ENCODE results near the gene EEPD1. TPM values are rescaled to one million over a fixed set of nuclear protein-coding genes. Genes with fewer than 3 reads are reported as not detected.

Gene EEPD1
- polyA plus RNA-seq, 2 of the 4 experiments (the other 2 are of a cell fraction) = 16.0 to 24.3 TPM

DNA sequence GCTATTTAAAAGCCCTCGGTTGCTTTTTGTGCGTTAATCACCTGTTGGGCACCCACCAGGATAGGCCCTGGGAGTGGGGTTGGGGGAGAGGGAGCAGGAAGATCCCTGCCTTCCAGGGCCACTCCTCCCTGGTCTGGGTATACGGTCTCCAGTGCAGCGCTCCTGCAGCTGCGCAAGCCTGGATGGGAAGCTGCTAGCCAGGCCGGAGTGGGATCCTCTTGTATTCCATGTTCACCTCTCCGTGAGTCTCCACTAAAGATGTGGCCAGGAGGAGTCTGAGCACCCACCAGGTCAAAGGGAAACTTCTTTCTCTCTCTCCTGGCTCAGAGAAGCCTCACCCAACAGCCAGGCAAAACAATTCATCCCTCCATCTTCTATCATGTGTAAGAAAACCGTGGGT, 157.8 kb downstream of the EEPD1 start:
- H3K27ac ChIP-seq = no peak overlapping the region
- 91% methylated on average over 8 of the region's 8 CpGs for WGBS (ENCODE audit: missing lambda C conversion rate)
- H3K4me3 ChIP-seq = no peak overlapping the region
- no peaks in the 10 kb centered on the region for H3K4me1 ChIP-seq
- no peaks in the 10 kb centered on the region for H3K9me3 ChIP-seq
- FAIRE-seq (no peak), ATAC-seq (no peak), DNase-seq (ENCODE audit: low read depth in 1 of 2, low spot score in 1 of 2) (no peak)
- no peak overlapping the region for H3K4me2 ChIP-seq
- TF ChIP-seq, protein P1, sequence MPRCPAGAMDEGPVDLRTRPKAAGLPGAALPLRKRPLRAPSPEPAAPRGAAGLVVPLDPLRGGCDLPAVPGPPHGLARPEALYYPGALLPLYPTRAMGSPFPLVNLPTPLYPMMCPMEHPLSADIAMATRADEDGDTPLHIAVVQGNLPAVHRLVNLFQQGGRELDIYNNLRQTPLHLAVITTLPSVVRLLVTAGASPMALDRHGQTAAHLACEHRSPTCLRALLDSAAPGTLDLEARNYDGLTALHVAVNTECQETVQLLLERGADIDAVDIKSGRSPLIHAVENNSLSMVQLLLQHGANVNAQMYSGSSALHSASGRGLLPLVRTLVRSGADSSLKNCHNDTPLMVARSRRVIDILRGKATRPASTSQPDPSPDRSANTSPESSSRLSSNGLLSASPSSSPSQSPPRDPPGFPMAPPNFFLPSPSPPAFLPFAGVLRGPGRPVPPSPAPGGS (IDR thresholded peaks at IDR 0.05) = no peak
- TF ChIP-seq JUNB (IDR thresholded peaks at IDR 0.05) (no peak), CBX2 (IDR thresholded peaks at IDR 0.05; ENCODE audit: borderline replicate concordance, low read depth) (no peak), BHLHE40 (IDR thresholded peaks at IDR 0.05; ENCODE audit: low read depth, low read length) (no peak), ZSCAN20 (CRISPR knock-in tag; IDR thresholded peaks at IDR 0.05) (no peak), FOSL2 (IDR thresholded peaks at IDR 0.05) (no peak), FOSL2 (CRISPR knock-in tag; IDR thresholded peaks at IDR 0.05) (no peak), RCOR1 (IDR thresholded peaks at IDR 0.05; ENCODE audit: low read depth, low read length) (no peak), RARB (CRISPR knock-in tag; IDR thresholded peaks at IDR 0.05) (no peak), GATA3 (IDR thresholded peaks at IDR 0.05; ENCODE audit: borderline replicate concordance) (no peak), NFE2L2 (conservative IDR thresholded peaks at IDR 0.05; ENCODE audit: low read length) (no peak), CEBPB (IDR thresholded peaks at IDR 0.05) (no peak), FOSB (CRISPR knock-in tag; IDR thresholded peaks at IDR 0.05) (no peak), EHMT2 (IDR thresholded peaks at IDR 0.05; ENCODE audit: low read depth) (no peak), TP53 (CRISPR knock-in tag; IDR thresholded peaks at IDR 0.05) (no peak)
- TF ChIP-seq, protein P2, sequence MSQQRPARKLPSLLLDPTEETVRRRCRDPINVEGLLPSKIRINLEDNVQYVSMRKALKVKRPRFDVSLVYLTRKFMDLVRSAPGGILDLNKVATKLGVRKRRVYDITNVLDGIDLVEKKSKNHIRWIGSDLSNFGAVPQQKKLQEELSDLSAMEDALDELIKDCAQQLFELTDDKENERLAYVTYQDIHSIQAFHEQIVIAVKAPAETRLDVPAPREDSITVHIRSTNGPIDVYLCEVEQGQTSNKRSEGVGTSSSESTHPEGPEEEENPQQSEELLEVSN (IDR thresholded peaks at IDR 0.05; ENCODE audit: borderline replicate concordance, low read depth) = no peak
- POLR2A ChIA-PET = no interaction called here
- CTCF ChIA-PET = interaction anchor here (1.1 to 10.8 kb wide), 4 partner anchors 9 to 601 kb away, joined by 3 to 131 read pairs (median 66); no protein-coding TSS in a partner anchor

DNA sequence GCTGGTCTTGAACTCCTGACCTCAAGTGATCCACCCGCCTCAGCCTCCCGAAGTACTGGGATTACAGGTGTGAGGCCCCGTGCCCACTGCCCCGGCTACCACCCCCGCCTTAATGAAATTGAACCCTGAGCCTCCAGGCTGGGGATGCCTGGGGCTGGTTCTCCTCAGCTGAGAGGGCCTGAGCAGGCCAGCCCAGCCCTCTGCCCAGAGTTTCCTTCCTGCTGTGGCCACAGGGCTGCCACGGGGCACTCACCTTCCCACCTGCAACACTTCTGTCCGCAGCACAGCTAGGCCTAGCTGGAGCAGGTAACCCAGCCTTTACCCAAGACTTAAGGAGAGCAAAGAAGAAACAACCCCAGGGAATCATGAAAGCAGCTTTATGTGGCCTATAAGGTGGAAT, 158.5 kb downstream of the EEPD1 start:
- CTCF ChIA-PET = interaction anchor here (1.0 to 10.8 kb wide), 6 partner anchors 8 to 602 kb away, joined by 3 to 131 read pairs (median 24); a partner anchor contains a TSS
- DNase-seq (ENCODE audit: low read depth in 1 of 2, low spot score in 1 of 2) = no peak
- Histone ChIP-seq H3K27ac (no peak overlapping the region), H3K4me1 (no peaks in the 10 kb centered on the region), H3K4me2 (no peak overlapping the region), H3K4me3 (no peak overlapping the region), H3K9me3 (no peaks in the 10 kb centered on the region)
- no peak for FAIRE-seq
- no peak for ATAC-seq
- 75% methylated on average over 7 of the region's 7 CpGs for WGBS (ENCODE audit: missing lambda C conversion rate)
- TF ChIP-seq NR3C1 (IDR thresholded peaks at IDR 0.05) (no peak), CHD2 (IDR thresholded peaks at IDR 0.05; ENCODE audit: low read length, partially characterized antibody) (no peak), RAD21 (conservative IDR thresholded peaks at IDR 0.05 in 1 of 2, IDR thresholded peaks at IDR 0.05 in 1 of 2) (no peak), ZNF302 (CRISPR knock-in tag; IDR thresholded peaks at IDR 0.05) (no peak), CEBPB (IDR thresholded peaks at IDR 0.05) (no peak), FOXS1 (CRISPR knock-in tag; IDR thresholded peaks at IDR 0.05) (no peak), KDM5A (IDR thresholded peaks at IDR 0.05) (no peak), TP53 (CRISPR knock-in tag; IDR thresholded peaks at IDR 0.05) (no peak)
- TF ChIP-seq, protein P3, sequence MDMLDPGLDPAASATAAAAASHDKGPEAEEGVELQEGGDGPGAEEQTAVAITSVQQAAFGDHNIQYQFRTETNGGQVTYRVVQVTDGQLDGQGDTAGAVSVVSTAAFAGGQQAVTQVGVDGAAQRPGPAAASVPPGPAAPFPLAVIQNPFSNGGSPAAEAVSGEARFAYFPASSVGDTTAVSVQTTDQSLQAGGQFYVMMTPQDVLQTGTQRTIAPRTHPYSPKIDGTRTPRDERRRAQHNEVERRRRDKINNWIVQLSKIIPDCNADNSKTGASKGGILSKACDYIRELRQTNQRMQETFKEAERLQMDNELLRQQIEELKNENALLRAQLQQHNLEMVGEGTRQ (IDR thresholded peaks at IDR 0.05) = no peak
- TF ChIP-seq, protein P4, sequence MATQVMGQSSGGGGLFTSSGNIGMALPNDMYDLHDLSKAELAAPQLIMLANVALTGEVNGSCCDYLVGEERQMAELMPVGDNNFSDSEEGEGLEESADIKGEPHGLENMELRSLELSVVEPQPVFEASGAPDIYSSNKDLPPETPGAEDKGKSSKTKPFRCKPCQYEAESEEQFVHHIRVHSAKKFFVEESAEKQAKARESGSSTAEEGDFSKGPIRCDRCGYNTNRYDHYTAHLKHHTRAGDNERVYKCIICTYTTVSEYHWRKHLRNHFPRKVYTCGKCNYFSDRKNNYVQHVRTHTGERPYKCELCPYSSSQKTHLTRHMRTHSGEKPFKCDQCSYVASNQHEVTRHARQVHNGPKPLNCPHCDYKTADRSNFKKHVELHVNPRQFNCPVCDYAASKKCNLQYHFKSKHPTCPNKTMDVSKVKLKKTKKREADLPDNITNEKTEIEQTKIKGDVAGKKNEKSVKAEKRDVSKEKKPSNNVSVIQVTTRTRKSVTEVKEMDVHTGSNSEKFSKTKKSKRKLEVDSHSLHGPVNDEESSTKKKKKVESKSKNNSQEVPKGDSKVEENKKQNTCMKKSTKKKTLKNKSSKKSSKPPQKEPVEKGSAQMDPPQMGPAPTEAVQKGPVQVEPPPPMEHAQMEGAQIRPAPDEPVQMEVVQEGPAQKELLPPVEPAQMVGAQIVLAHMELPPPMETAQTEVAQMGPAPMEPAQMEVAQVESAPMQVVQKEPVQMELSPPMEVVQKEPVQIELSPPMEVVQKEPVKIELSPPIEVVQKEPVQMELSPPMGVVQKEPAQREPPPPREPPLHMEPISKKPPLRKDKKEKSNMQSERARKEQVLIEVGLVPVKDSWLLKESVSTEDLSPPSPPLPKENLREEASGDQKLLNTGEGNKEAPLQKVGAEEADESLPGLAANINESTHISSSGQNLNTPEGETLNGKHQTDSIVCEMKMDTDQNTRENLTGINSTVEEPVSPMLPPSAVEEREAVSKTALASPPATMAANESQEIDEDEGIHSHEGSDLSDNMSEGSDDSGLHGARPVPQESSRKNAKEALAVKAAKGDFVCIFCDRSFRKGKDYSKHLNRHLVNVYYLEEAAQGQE (IDR thresholded peaks at IDR 0.05) = no peak
- TF ChIP-seq, protein P5, sequence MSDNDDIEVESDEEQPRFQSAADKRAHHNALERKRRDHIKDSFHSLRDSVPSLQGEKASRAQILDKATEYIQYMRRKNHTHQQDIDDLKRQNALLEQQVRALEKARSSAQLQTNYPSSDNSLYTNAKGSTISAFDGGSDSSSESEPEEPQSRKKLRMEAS (IDR thresholded peaks at IDR 0.05) = no peak
- POLR2A ChIA-PET = no interaction called here
